Immature natural killer cell (primary cell): Measurements from ENCODE around the gene OR2G6. TPM values are rescaled to one million over a fixed set of nuclear protein-coding genes. Genes with fewer than 3 reads are reported as not detected.
"Not testable (repeated sequence)": the region's sequence is repeated elsewhere in the genome, so short reads cannot be mapped to it uniquely, and the experiment has no call there.

Experiments used
- DNase-seq, 3 donors: peaks; one replicate each; pipeline ENCODE4 v3.0.0; 2022; ENCODE audit warnings: mixed read lengths in 1 of 3
- H3K27ac Mint-ChIP-seq, 6 donors: one replicate each; pipeline ENCODE4 v1.8.0; 2020; ENCODE audit warnings: mixed read lengths in 6 of 6, mild to moderate bottlenecking in 5 of 6, inconsistent platforms in 4 of 6, moderate library complexity in 3 of 6
- H3K27me3 Mint-ChIP-seq, 3 donors: one replicate each; pipeline ENCODE4 v1.8.0; 2020 to 2021; ENCODE audit warnings: low read depth in 3 of 3, mild to moderate bottlenecking in 3 of 3, mixed read lengths in 3 of 3, moderate library complexity in 3 of 3, inconsistent platforms in 1 of 3
- H3K36me3 Mint-ChIP-seq, 3 donors: one replicate each; pipeline ENCODE4 v1.8.0; 2020; ENCODE audit warnings: mixed read lengths in 3 of 3, inconsistent platforms in 2 of 3, mild to moderate bottlenecking in 2 of 3
- H3K4me1 Mint-ChIP-seq, 2 donors: one replicate each; pipeline ENCODE4 v1.8.0; 2020; ENCODE audit warnings: inconsistent platforms in 2 of 2, mild to moderate bottlenecking in 2 of 2, mixed read lengths in 2 of 2, moderate library complexity in 1 of 2
- H3K4me3 Mint-ChIP-seq, 5 donors: one replicate each; pipeline ENCODE4 v1.8.0; 2020; ENCODE audit warnings: mild to moderate bottlenecking in 5 of 5, mixed read lengths in 5 of 5, inconsistent platforms in 3 of 5, moderate library complexity in 3 of 5
- H3K9me3 Mint-ChIP-seq, 6 donors: one replicate each; pipeline ENCODE4 v1.8.0; 2020; ENCODE audit warnings: mild to moderate bottlenecking in 6 of 6, mixed read lengths in 6 of 6, inconsistent platforms in 4 of 6, moderate library complexity in 3 of 6
- polyA plus RNA-seq, 3 donors: library from polyadenylated mRNA; unstranded; fragments of 300-500 nt; fragmentation: Illumina TruSeq; gene quantifications; one replicate each; pipeline ENCODE4 v1.2.3, GENCODE V29; 2021

Gene OR2G6
- polyA plus RNA-seq = not detected

DNA sequence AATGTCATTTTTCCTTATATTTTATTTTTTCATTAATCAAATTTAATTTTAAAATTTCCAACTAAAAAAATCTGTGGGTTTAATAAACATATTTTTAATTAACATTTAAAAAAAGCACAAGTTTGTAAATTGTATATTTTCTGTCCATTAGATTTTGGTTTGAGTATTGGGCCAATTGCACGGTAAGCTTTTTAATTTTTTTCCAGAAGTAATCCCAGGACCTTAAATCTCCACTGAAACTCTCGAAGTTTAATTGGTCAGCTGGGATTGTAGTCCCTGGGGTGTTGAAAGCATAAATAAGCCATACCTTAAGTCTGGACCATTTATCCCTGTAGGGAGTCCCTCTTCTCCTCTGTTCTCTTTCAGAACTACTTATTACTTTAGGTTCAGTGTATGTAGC is at the start of gene OR2G6:
TSS of gene OR2G6 (plus strand) at position 301 of the 400 bp plus-strand sequence. CDS start 13,574 bp downstream, outside the sequence.
- not testable (repeated sequence) for H3K36me3 Mint-ChIP-seq, H3K9me3 Mint-ChIP-seq, H3K4me1 Mint-ChIP-seq, H3K27me3 Mint-ChIP-seq, H3K4me3 Mint-ChIP-seq, H3K27ac Mint-ChIP-seq, DNase-seq

- H3K27me3 Mint-ChIP-seq, H3K4me3 Mint-ChIP-seq, H3K4me1 Mint-ChIP-seq, H3K9me3 Mint-ChIP-seq, H3K36me3 Mint-ChIP-seq, H3K27ac Mint-ChIP-seq, DNase-seq: not testable (repeated sequence)
Observed at GRCh38 chr1:248459117-248459516, 48.8 kb upstream of the OR2G6 start.

- peaks cover 2 to 4% (median 3%) of the 10 kb centered on the region in 3 donors for H3K27me3 Mint-ChIP-seq
- no peak for DNase-seq
- H3K4me1 Mint-ChIP-seq = no peaks in the 10 kb centered on the region
- no peaks in the 10 kb centered on the region for H3K36me3 Mint-ChIP-seq
- peaks cover 0 to 4% (median 0%) of the 10 kb centered on the region in 6 donors for H3K9me3 Mint-ChIP-seq
- no peak overlapping the region for H3K4me3 Mint-ChIP-seq
- no peak overlapping the region for H3K27ac Mint-ChIP-seq
Observed at GRCh38 chr1:248471154-248471553, 36.7 kb upstream of the OR2G6 start.

- not testable (repeated sequence) for H3K36me3 Mint-ChIP-seq, H3K9me3 Mint-ChIP-seq, H3K4me3 Mint-ChIP-seq, H3K4me1 Mint-ChIP-seq, DNase-seq, H3K27me3 Mint-ChIP-seq, H3K27ac Mint-ChIP-seq
Observed at GRCh38 chr1:248472111-248472510, 35.8 kb upstream of the OR2G6 start.

DNA sequence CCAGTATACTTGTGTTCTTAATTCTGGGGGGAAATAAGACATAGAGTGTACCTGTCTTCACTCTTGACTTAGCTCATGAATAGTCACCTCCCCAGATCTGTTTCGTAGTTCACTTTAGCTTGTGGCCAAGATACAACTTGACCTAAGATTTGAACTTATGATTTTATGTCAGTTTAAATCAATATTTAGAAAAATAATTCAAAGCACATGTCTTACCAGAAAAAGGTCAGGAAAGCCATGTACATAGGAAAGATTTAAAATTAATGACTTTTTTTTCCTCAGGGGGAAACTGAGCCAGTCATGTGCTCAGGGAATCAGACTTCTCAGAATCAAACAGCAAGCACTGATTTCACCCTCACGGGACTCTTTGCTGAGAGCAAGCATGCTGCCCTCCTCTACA is 34.8 kb upstream of the OR2G6 start, which contains the start of gene OR2T3:
TSS of gene OR2T3 (plus strand) at position 301 of the 400 bp plus-strand sequence. CDS start at position 301, 0 bp downstream.
- H3K27me3 Mint-ChIP-seq, H3K36me3 Mint-ChIP-seq, H3K4me1 Mint-ChIP-seq, H3K9me3 Mint-ChIP-seq, DNase-seq, H3K4me3 Mint-ChIP-seq, H3K27ac Mint-ChIP-seq: not testable (repeated sequence)

GRCh38 chr1:248475660-248476059 is 32.2 kb upstream of the OR2G6 start:
- not testable (repeated sequence) for H3K4me1 Mint-ChIP-seq, H3K27ac Mint-ChIP-seq, H3K4me3 Mint-ChIP-seq, H3K9me3 Mint-ChIP-seq, H3K36me3 Mint-ChIP-seq, DNase-seq, H3K27me3 Mint-ChIP-seq

DNA sequence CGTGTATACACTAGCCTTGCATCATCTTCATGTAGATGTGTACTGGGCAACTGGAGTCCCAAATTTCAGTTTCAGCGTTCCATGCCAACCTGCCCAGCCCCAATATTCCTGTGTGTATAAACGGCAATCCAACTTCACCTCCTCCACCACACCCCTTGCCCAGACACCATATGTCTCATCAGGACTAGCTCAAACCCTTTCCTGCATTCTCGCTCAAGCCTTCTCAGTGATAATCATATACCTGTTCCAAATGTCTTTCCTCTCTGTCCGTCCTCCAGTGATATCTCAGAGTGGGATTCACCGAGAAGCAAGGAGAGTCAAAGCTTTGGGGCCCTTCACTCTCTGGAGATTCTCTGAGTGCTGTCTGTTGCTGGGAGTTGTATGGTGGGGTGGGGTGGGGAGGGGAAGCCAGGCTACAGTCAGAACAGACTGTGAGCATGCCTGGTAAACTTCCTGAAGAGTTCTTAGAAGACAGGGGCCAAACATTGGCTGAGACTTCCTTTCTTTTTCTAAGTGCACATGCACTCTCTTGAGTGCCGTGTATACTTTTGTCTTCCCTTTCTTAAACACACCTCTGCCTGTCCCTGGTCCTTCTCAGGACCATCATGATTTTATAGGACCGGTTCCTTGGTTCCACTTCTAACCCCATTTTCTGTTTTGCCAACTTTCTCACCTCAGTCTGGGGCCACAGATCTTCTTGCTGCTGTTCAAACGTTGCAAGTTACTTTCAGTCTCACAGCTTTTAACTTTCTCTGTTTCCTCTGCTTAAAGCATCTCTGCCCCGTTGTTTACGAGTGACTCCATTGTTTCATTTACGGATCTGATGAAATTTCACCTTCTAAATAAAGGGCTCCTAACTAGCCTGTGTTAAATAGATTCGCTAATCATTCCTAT is 25.9 kb upstream of the OR2G6 start:
- H3K4me1 Mint-ChIP-seq, H3K9me3 Mint-ChIP-seq, DNase-seq, H3K36me3 Mint-ChIP-seq, H3K27me3 Mint-ChIP-seq: not testable (repeated sequence)
- Mint-ChIP-seq H3K4me3 (peak overlapping the region; percentile 47 to 85 (median 68)), H3K27ac (peak overlapping the region; percentile 11 to 90 (median 78))

GRCh38 chr1:248488289-248488688 is 19.6 kb upstream of the OR2G6 start, which contains the start of gene OR2T5:
Gene OR2T5 (plus strand): TSS chr1:248488589. CDS start chr1:248488589, 0 bp downstream.
- H3K27ac Mint-ChIP-seq, H3K9me3 Mint-ChIP-seq, H3K4me3 Mint-ChIP-seq, DNase-seq, H3K27me3 Mint-ChIP-seq, H3K4me1 Mint-ChIP-seq, H3K36me3 Mint-ChIP-seq: not testable (repeated sequence)

GRCh38 chr1:248496661-248497060 is 11.2 kb upstream of the OR2G6 start:
- H3K36me3 Mint-ChIP-seq, DNase-seq, H3K4me3 Mint-ChIP-seq, H3K27me3 Mint-ChIP-seq, H3K27ac Mint-ChIP-seq, H3K4me1 Mint-ChIP-seq, H3K9me3 Mint-ChIP-seq: not testable (repeated sequence)

- not testable (repeated sequence) for DNase-seq, H3K4me3 Mint-ChIP-seq, H3K27ac Mint-ChIP-seq, H3K36me3 Mint-ChIP-seq, H3K4me1 Mint-ChIP-seq, H3K9me3 Mint-ChIP-seq, H3K27me3 Mint-ChIP-seq
Observed at GRCh38 chr1:248500305-248501035, 7.4 kb upstream of the OR2G6 start.

- DNase-seq, H3K27ac Mint-ChIP-seq, H3K27me3 Mint-ChIP-seq: not testable (repeated sequence)
Observed at GRCh38 chr1:248510217-248510616, 2.3 kb downstream of the OR2G6 start.

GRCh38 chr1:248521856-248522255 is 14.0 kb downstream of the OR2G6 start:
- H3K9me3 Mint-ChIP-seq = peaks cover 0 to 8% (median 0%) of the 10 kb centered on the region in 6 donors
- no peaks in the 10 kb centered on the region for H3K4me1 Mint-ChIP-seq
- no peak overlapping the region for H3K4me3 Mint-ChIP-seq
- no peak overlapping the region for H3K27ac Mint-ChIP-seq
- H3K36me3 Mint-ChIP-seq = no peaks in the 10 kb centered on the region
- peaks cover 0 to 4% (median 3%) of the 10 kb centered on the region in 3 donors for H3K27me3 Mint-ChIP-seq
- DNase-seq = no peak

More at GRCh38 chr1:248510217-248510616, 2.3 kb downstream of the OR2G6 start:
- H3K4me3 Mint-ChIP-seq, H3K9me3 Mint-ChIP-seq, H3K4me1 Mint-ChIP-seq, H3K36me3 Mint-ChIP-seq: not testable (repeated sequence)

DNA sequence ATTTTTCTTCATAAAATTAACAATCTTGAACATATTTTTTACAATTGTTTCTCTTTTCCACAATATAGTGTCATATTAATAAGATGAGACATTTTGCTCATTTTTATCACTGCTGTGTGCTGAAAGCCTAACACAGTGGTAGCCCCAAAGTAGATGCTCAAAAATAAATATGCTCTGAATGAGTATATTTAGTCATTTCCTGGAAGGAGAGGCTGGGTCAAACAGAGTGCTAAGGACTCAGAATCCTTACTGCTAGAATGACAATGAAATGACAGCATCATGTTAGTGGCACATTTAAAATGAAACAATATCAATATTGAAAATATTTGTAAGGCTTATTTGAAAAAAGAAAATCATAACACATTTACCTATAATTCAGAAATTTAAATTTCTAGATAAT is 29.6 kb downstream of the OR2G6 start:
- not testable (repeated sequence) for H3K27me3 Mint-ChIP-seq, DNase-seq, H3K9me3 Mint-ChIP-seq, H3K27ac Mint-ChIP-seq, H3K4me3 Mint-ChIP-seq, H3K4me1 Mint-ChIP-seq, H3K36me3 Mint-ChIP-seq

GRCh38 chr1:248547383-248547782 is 39.5 kb downstream of the OR2G6 start:
- not testable (repeated sequence) for H3K36me3 Mint-ChIP-seq, H3K27me3 Mint-ChIP-seq, DNase-seq, H3K27ac Mint-ChIP-seq, H3K4me1 Mint-ChIP-seq, H3K9me3 Mint-ChIP-seq, H3K4me3 Mint-ChIP-seq
